NCI-H187 (cell line): ENCODE data around the gene ADCK2.
A peak's percentile ranks its signal among the peaks of the same experiment; 100 is the strongest.
"Not testable (repeated sequence)": the region's sequence is repeated elsewhere in the genome, so short reads cannot be mapped to it uniquely, and the experiment has no call there.

Source experiments
- DNase-seq, 2 experiments: peaks; one replicate each; lab custom pipeline; 2025; lab: John Stamatoyannopoulos, UW

Gene ADCK2

DNA sequence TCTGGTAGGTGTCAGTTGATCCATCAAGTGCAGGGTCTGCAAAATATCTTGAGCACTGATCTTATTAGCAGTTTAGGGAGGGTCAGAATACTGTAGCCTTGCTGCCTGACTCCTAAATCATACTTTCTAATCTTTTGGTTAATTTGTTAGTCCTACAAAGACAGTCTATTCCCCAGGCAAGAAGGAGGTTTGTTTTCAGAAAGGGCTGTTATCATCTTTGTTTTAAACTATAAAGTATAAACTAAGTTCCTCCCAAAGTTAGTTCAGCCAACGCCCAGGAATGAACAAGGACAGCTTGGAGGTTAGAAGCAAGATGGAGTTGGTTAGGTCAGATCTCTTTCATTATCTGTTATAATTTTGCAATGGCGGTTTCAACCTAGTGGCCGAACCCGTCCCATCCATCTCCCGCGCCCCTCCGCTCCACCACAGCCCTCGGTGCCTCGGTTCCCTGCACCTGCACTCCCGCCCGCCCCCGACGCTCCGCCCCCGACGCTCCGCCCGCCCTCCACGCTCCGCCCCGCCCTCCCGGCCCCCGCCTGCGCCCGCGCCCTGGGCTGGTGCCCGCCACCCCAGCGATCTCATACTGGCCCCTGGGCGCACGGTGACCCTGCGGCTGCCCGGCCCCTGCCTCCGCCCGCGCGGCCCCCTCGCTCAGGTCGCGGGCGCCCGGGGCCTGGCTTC lies at the start of gene ADCK2:
Gene ADCK2 (plus strand): TSS at position 564 of the 681 bp plus-strand sequence. CDS start 386 bp downstream, outside the sequence.
- peak; percentile 44 to 51 for DNase-seq

DNA sequence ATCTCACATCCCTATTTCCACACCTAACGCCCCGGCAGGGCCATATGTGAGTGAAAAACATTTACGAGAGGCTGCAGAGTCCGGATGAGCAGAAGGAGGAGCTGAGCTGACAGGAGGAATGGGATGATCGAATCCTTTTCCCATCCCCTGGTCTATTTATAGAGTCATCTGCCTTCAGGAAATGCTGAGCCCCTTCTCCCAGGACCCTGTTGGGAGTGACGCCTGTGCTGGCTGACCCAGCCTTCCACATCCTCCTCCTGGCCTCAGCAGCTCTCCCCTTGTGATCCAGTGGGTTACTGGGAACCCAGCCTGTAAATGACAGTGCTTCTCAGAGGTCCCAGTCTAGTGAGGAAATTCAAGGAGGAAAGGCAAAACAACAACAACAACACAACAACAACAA lies 48.8 kb upstream of the ADCK2 start:
- no peak for DNase-seq

- DNase-seq: no peak
Measured at GRCh38 chr7:140624392-140625191, 48.2 kb upstream of the ADCK2 start.

DNA sequence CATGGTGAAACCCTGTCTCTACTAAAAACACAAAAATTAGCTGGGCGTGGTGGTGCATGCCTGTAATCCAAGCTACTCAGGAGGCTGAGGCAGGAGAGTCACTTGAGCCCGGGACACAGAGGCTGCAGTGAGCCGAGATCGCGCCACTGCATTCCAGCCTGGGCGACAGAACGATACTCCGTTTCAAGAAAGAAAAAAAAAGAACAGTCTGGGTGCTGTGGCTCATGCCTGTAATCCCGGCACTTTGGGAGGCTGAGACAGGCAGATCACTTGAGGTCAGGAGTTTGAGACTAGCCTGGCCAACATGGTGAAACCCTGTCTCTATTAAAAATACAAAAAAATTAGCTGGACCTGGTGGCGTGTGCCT lies 47.6 kb upstream of the ADCK2 start:
- not testable (repeated sequence) for DNase-seq

GRCh38 chr7:140625908-140626868 lies 46.6 kb upstream of the ADCK2 start:
- DNase-seq: no peak

DNA sequence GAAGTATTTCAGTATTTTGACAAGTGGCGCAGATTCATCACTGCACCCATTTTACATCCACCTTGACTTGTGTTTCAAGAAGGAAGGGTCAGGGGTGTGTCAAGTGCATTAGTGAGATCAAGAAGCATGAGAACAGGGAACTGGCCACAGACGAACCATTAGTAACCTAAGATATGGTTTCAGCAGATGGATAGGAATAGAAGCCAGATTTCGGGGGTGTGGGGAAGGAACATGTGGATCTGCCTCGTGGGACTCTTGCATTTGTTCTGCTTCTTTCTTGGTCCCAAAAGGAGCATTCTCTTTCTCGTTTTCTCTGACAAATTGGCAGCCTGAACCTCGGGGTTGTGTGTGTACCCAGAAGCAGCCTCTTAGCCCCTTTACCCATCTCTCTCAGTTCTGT lies 41.7 kb upstream of the ADCK2 start:
- no peak for DNase-seq

GRCh38 chr7:140631602-140632001 lies 41.1 kb upstream of the ADCK2 start:
- no peak for DNase-seq

- no peak for DNase-seq
Measured at GRCh38 chr7:140635345-140635744, 37.4 kb upstream of the ADCK2 start.

DNA sequence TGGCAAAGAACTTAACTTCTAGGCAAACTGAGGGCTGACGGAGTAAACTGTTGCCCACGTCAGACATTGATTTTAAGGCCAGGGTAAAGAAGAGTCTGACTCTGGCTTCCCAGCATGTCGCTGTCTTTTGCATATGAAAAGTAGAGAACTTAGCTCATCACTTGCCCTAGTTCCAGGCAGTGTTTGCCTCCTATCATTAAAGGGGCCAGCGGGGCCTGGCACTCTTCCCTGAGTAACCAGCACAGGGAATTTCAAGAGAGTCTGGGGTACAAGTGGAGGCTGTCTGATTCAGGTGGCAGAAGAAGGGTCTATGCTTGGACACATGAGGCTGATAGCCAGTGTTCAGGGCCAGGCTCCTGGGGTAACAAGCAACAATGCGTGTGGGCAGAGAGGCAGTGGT lies 36.9 kb upstream of the ADCK2 start:
- no peak for DNase-seq

GRCh38 chr7:140637400-140637799 lies 35.3 kb upstream of the ADCK2 start:
- no peak for DNase-seq

DNA sequence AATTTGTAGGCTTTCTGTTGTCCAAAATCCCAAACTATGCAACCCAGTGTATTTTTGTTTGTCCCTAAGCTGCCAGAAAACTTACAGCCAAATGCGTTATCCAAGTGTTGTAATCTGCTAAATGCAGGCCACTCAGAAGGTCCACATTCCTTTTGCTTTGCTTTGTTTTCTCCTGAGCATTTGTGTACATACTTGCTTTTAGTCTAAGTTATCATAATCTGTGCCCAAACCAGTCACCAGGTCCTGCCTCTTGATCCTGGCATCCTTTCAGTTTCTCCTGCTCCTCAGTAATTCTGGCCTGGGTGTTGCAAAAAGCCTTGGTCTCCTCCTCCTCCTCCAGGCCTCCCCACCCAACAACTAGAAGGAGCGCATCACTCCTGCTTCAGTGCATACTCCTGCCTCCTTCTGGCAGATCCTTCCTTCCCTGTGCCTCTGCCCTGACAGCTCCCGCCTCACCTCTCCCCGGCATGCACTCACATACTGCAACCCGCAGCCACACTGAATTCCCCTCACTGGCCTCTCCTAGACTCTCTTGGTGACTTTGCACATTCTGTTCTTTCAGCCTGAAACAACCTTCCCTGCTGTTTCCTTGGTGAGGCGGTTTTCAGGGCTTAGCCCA lies 34.5 kb upstream of the ADCK2 start:
- no peak for DNase-seq

DNA sequence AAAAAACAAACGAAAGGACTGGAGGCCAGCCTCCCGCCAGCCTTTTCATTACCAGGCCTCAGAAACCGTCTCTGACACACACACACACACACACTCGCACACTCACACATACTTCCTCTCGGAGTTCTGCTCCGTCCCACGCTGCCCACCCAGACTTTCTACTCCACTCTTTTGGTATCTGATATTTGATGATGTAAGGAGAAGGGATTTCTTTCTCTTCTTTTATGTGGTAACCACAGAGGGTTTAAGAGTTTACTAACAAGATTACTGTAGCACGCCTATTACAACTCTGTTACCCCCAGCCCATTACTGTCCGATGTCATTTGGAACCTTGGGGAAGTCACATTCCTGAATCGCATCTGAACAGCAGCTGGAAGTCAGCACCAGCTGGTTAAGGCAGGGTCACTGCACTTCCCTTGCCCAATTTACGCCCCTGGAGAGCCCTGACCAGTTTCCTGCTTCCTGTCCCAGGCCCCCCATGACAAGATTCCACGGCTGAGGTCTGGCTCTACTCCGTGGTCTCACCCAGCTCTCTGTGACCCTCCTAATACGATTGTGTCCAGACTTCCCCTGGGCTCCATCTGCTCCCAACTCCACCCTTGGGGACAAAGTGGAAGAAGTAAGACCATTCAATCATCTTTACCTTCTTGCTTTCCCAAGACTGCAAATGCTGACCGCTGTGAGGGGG lies 33.2 kb upstream of the ADCK2 start:
- DNase-seq: no peak

GRCh38 chr7:140640060-140640637 lies 32.6 kb upstream of the ADCK2 start:
- peak in 1 of 2 experiments; percentile 33 for DNase-seq

DNA sequence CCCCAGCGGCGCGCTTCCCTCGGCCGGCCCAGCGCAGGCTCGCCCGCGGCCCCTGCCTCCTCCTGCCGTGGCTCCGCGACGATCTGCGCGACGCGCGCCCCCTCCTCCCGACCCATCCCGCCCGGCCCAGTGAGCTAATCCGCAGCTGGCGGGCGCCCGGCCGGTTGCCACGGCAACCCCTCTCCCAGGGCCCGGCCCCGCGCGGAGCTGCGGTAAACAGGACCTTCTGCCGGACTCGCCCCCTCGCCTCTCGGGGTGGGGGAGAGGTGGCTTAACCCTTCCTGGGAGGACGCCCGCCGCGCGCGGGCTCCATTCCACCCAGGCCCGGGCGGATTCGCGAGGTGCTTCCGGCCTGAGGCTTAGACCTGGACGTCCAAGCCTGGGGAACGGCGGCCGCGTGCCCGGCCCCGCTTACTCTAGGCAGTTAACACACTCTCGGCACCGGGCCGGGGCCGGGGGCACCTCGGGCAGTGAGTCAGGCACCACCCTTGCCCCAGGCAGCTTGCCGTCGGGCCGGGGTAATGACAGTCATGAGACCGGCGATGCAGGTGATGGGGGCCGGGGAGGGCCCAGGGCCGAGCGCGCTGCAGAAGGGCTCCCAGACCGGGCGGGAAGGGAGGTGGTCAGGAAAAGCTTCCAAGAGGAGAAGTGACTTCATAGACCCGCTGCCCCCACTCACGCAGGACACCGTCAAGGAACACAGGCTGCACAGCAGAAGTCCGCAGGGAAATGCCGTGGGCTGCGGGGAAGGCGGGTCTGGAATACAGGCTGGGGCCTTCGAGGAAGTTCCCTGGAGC lies 31.8 kb upstream of the ADCK2 start, which contains the start of gene DENND2A:
Gene DENND2A (minus strand): TSS at position 87 of the 797 bp plus-strand sequence. CDS start 38,416 bp downstream, outside the sequence.
- peak; percentile 26 to 46 for DNase-seq

GRCh38 chr7:140641524-140642195 lies 31.1 kb upstream of the ADCK2 start:
- no peak for DNase-seq

DNA sequence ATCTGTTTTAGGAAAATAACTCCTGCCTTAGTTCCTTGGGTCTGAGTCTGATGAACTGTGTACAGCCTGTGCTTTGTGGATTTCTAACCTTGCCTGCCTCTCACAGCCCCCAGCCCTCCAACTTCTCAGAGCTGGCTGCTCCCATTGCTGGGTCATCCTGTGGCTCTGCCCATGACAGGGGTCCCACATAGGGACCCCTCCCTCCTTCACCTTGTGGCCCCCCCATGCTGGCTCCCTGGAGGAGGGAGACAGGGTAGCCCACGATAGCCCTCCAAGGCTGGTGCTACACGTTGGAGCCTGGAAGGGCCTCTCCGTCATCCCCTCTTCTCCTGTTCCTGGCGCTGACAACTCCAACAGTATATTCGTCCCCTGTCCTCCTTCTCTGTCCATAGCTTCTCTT lies 29.3 kb upstream of the ADCK2 start:
- no peak for DNase-seq

DNA sequence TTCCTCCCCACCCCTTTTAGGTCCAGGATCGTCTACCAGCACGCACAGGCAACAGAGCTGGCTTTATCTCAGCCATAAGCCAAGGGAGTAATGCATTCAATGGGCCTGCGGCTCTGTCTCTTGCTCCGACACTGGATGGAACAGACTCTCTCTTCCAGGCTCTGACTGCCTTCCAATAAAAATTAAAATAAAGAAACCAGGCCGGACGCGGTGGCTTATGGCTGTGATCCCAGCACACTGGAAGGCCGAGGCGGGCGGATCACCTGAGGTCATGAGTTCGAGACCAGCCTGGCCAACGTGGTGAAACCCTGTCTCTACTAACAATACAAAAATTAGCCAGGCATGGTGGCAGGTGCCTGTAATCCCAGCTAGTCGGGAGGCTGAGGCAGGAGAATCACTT lies 28.0 kb upstream of the ADCK2 start:
- DNase-seq: not testable (repeated sequence)

DNA sequence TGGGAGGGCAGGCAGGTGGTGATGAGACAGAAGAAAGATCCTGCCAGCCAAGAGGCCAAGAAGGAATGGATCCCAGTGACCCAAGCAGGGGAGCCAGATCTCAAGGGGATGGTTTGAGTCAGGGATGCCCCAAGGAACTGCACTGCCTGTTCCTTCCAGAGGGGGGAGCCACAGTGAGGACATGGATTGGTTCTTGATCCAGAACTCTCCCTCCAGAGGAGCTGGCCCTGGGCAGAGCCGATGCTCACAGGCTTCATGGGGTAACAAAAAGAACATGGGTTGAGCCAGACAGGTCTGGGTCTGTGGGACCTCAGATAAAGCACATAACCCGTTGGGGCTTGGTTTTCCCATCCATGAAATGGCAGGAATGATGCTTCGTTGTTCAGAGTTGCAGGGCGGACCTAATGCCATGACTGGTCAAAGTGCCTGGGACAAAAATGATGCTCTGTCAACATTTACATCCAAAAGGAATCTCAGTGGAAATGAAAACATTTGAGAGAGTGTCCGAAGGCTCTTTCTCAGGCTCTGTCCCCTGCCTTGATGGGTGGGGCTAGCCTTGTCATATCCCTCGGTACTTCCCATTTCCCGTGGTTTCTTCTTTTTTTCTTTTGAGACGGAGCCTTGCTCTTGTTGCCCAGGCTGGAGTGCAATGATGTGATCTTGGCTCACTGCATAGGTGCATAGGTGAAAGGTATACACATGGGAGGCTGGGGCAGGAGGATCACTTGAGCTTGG lies 27.4 kb upstream of the ADCK2 start:
- DNase-seq: no peak
